ENCODE results near the gene GRHL1.

GRHL1 gene

DNA sequence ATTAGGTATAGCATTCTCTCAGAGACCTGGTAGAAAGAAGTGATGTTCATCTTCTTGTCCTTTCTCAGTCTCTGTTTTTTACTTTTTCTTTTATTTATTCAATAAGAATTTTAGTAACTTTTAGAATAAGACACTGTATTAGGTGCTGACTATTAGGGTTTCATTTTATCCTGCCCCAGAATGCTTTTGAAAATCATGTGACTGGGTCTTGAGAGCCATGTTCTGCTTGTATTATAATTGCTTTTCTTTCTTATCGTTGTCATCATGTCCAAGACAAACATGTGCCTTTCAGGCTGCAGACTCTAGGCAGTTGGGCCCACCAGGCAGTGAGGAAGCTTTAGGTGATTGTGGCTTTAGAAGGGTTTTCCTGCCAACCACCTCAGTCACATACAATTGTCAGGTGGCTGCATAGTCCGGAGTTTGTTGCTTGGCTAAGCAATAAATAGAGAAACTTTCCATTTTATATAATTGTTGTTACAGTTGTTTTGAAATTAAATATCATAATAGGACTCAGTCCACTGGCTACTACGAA is 15.1 kb downstream of the GRHL1 start (continued):
- no peak for TF ChIP-seq ZNF148 (tag by site-specific recombination; IDR thresholded peaks at IDR 0.05; ENCODE audit: borderline replicate concordance)
- TF ChIP-seq, protein P1, sequence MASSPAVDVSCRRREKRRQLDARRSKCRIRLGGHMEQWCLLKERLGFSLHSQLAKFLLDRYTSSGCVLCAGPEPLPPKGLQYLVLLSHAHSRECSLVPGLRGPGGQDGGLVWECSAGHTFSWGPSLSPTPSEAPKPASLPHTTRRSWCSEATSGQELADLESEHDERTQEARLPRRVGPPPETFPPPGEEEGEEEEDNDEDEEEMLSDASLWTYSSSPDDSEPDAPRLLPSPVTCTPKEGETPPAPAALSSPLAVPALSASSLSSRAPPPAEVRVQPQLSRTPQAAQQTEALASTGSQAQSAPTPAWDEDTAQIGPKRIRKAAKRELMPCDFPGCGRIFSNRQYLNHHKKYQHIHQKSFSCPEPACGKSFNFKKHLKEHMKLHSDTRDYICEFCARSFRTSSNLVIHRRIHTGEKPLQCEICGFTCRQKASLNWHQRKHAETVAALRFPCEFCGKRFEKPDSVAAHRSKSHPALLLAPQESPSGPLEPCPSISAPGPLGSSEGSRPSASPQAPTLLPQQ (tag by site-specific recombination; IDR thresholded peaks at IDR 0.05): peak; percentile 92

GRCh38 chr2:9967053-9967775 is 15.7 kb downstream of the GRHL1 start:
- Histone ChIP-seq H3K4me1 (ENCODE audit: control insufficient read depth, insufficient read depth, low read length) (peaks cover 21% of the 10 kb centered on the region), H3K36me3 (ENCODE audit: control insufficient read depth in 2 of 2, insufficient read depth in 1 of 2, low read length in 2 of 2) (peaks cover 10 to 28% of the 10 kb centered on the region in 2 experiments), H3K4me3 (ENCODE audit: low read depth, low read length) (no peak overlapping the region), H3K27ac (ENCODE audit: extremely low read depth, low read depth, low read length) (no peak overlapping the region), H3K9me3 (ENCODE audit: control insufficient read depth, insufficient read depth, low read depth, low read length) (no peaks in the 10 kb centered on the region)
- TF ChIP-seq ZNF623 (tag by site-specific recombination; IDR thresholded peaks at IDR 0.05) (no peak), ZNF843 (tag by site-specific recombination; IDR thresholded peaks at IDR 0.05) (no peak), HOXD13 (CRISPR knock-in tag; IDR thresholded peaks at IDR 0.05; ENCODE audit: borderline replicate concordance) (no peak), ZNF148 (tag by site-specific recombination; IDR thresholded peaks at IDR 0.05; ENCODE audit: borderline replicate concordance) (no peak), ZNF549 (tag by site-specific recombination; IDR thresholded peaks at IDR 0.05) (no peak), MEIS1 (CRISPR knock-in tag; IDR thresholded peaks at IDR 0.05; ENCODE audit: borderline replicate concordance) (no peak), ZNF76 (tag by site-specific recombination; IDR thresholded peaks at IDR 0.05; ENCODE audit: borderline replicate concordance, low read depth) (no peak), GFI1B (tag by site-specific recombination; IDR thresholded peaks at IDR 0.05) (no peak), INSM2 (tag by site-specific recombination; IDR thresholded peaks at IDR 0.05) (no peak), ZNF747 (tag by site-specific recombination; IDR thresholded peaks at IDR 0.05) (no peak), OSR2 (tag by site-specific recombination; IDR thresholded peaks at IDR 0.05) (no peak), RBAK (tag by site-specific recombination; IDR thresholded peaks at IDR 0.05) (no peak), ZNF2 (tag by site-specific recombination; IDR thresholded peaks at IDR 0.05) (no peak), ZNF791 (tag by site-specific recombination; IDR thresholded peaks at IDR 0.05) (no peak), KLF8 (tag by site-specific recombination; IDR thresholded peaks at IDR 0.05) (no peak), ZNF155 (tag by site-specific recombination; IDR thresholded peaks at IDR 0.05) (no peak), ZNF558 (tag by site-specific recombination; IDR thresholded peaks at IDR 0.05) (no peak), SALL2 (tag by site-specific recombination; IDR thresholded peaks at IDR 0.05; ENCODE audit: borderline replicate concordance) (no peak)
- TF ChIP-seq, protein P2, sequence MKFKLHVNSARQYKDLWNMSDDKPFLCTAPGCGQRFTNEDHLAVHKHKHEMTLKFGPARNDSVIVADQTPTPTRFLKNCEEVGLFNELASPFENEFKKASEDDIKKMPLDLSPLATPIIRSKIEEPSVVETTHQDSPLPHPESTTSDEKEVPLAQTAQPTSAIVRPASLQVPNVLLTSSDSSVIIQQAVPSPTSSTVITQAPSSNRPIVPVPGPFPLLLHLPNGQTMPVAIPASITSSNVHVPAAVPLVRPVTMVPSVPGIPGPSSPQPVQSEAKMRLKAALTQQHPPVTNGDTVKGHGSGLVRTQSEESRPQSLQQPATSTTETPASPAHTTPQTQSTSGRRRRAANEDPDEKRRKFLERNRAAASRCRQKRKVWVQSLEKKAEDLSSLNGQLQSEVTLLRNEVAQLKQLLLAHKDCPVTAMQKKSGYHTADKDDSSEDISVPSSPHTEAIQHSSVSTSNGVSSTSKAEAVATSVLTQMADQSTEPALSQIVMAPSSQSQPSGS (tag by site-specific recombination; IDR thresholded peaks at IDR 0.05; ENCODE audit: low read depth): no peak
- POLR2A ChIA-PET: no interaction called here
- CTCF ChIA-PET: interaction anchor here (0.6 to 0.7 kb wide), 2 partner anchors 10 to 17 kb away, joined by 3 to 4 read pairs; no protein-coding TSS in a partner anchor
